Trophoblast cell (in vitro differentiated cells and primary cell): ENCODE results near the gene MAP2K7. TPM values are rescaled to one million over a fixed set of nuclear protein-coding genes. Genes with fewer than 3 reads are reported as not detected.

Source experiments
- DNase-seq, 2 donors: peaks; one replicate each; pipeline ENCODE4 v3.0.0-alpha.2; 2016
- H2AFZ ChIP-seq: 2 replicates; pipeline ENCODE4 v1.6.1; 2013; ENCODE audit warnings: low read length, moderate library complexity, mild to moderate bottlenecking; ENCODE audit not compliant: insufficient read depth, poor library complexity
- H2AK5ac ChIP-seq: 2 replicates; pipeline ENCODE4 v1.6.1; 2013; ENCODE audit warnings: mild to moderate bottlenecking, low read length
- H2BK120ac ChIP-seq: 2 replicates; pipeline ENCODE4 v1.6.1; 2013; ENCODE audit warnings: low read length, mild to moderate bottlenecking, moderate library complexity; ENCODE audit not compliant: insufficient read depth, poor library complexity
- H2BK12ac ChIP-seq: 2 replicates; pipeline ENCODE4 v1.6.1; 2013; ENCODE audit warnings: mild to moderate bottlenecking, low read length, moderate library complexity
- H2BK5ac ChIP-seq: 2 replicates; pipeline ENCODE4 v1.6.1; 2013; ENCODE audit warnings: low read length, low read depth, moderate library complexity, mild to moderate bottlenecking; ENCODE audit not compliant: poor library complexity
- H3K14ac ChIP-seq: 2 replicates; pipeline ENCODE4 v1.6.1; 2013; ENCODE audit warnings: mild to moderate bottlenecking, low read length
- H3K18ac ChIP-seq: 2 replicates; pipeline ENCODE4 v1.6.1; 2013; ENCODE audit warnings: mild to moderate bottlenecking, low read length
- H3K23ac ChIP-seq: 2 replicates; pipeline ENCODE4 v1.6.1; 2013; ENCODE audit warnings: low read length
- H3K27ac ChIP-seq: 2 replicates; pipeline ENCODE4 v1.5.1; 2013; ENCODE audit warnings: low read depth, mild to moderate bottlenecking, inconsistent platforms, low read length, moderate library complexity
- H3K27me3 ChIP-seq: 2 replicates; pipeline ENCODE4 v1.6.1; 2013; ENCODE audit warnings: inconsistent platforms, mild to moderate bottlenecking, low read length, moderate library complexity; ENCODE audit not compliant: insufficient read depth
- H3K36me3 ChIP-seq, 2 experiments: 1 replicate in 1 of 2; 2 replicates in 1 of 2; pipeline ENCODE4 v1.6.1; 2013; ENCODE audit warnings: low read length in 2 of 2, mild to moderate bottlenecking in 2 of 2, moderate library complexity in 1 of 2; ENCODE audit not compliant: insufficient read depth in 2 of 2, control insufficient read depth in 1 of 2
- H3K4ac ChIP-seq: 2 replicates; pipeline ENCODE4 v1.6.1; 2013; ENCODE audit warnings: low read depth, mild to moderate bottlenecking, low read length, moderate library complexity
- H3K4me1 ChIP-seq, 2 experiments: 1 replicate in 1 of 2; 2 replicates in 1 of 2; pipeline ENCODE4 v1.6.1; 2013; ENCODE audit warnings: low read length in 2 of 2, mild to moderate bottlenecking in 2 of 2, moderate library complexity in 1 of 2; ENCODE audit not compliant: insufficient read depth in 2 of 2, control insufficient read depth in 1 of 2
- H3K4me2 ChIP-seq: 2 replicates; pipeline ENCODE4 v1.6.1; 2013; ENCODE audit warnings: inconsistent platforms, mild to moderate bottlenecking, low read length, moderate library complexity
- H3K4me3 ChIP-seq: 2 replicates; pipeline ENCODE4 v1.5.1; 2013; ENCODE audit warnings: mild to moderate bottlenecking, low read depth, low read length, inconsistent platforms
- H3K79me1 ChIP-seq: one replicate; pipeline ENCODE4 v1.6.1; 2013; ENCODE audit warnings: low read length
- H3K79me2 ChIP-seq: 2 replicates; pipeline ENCODE4 v1.6.1; 2013; ENCODE audit warnings: low read length, mild to moderate bottlenecking; ENCODE audit not compliant: control insufficient read depth, insufficient read depth, poor library complexity
- H3K9ac ChIP-seq: 2 replicates; pipeline ENCODE4 v1.6.1; 2013; ENCODE audit warnings: mild to moderate bottlenecking, low read length
- H3K9me3 ChIP-seq: 2 replicates; pipeline ENCODE4 v1.6.1; 2013; ENCODE audit warnings: low read depth, mild to moderate bottlenecking, control low read depth, inconsistent platforms, low read length; ENCODE audit not compliant: insufficient read depth
- H4K12ac ChIP-seq: 2 replicates; pipeline ENCODE4 v1.6.1; 2013; ENCODE audit warnings: low read depth, mild to moderate bottlenecking, low read length, moderate library complexity
- H4K8ac ChIP-seq: 2 replicates; pipeline ENCODE4 v1.6.1; 2013; ENCODE audit warnings: low read depth, mild to moderate bottlenecking, low read length, moderate library complexity
- H4K91ac ChIP-seq: one replicate; pipeline ENCODE4 v1.6.1; 2013; ENCODE audit warnings: low read depth, mild to moderate bottlenecking, low read length, moderate library complexity
- WGBS: extraction: QIAGEN DNeasy Blood & Tissue Kit; methylation state at CpG from one replicate; pipeline ENCODE4 v1.1.7; 2013; ENCODE audit warnings: missing lambda C conversion rate; ENCODE audit not compliant: insufficient read length, insufficient coverage; ENCODE audit errors: extremely low coverage; 5-methylcytosine and 5-hydroxymethylcytosine counted together
- polyA plus RNA-seq: library from polyadenylated mRNA; stranded (reverse); fragments of 200-250 nt; gene quantifications from 2 replicates; pipeline ENCODE4 v1.2.3, GENCODE V29; 2013

MAP2K7 gene
- 32.6 and 34.8 TPM in 2 replicates for polyA plus RNA-seq

DNA sequence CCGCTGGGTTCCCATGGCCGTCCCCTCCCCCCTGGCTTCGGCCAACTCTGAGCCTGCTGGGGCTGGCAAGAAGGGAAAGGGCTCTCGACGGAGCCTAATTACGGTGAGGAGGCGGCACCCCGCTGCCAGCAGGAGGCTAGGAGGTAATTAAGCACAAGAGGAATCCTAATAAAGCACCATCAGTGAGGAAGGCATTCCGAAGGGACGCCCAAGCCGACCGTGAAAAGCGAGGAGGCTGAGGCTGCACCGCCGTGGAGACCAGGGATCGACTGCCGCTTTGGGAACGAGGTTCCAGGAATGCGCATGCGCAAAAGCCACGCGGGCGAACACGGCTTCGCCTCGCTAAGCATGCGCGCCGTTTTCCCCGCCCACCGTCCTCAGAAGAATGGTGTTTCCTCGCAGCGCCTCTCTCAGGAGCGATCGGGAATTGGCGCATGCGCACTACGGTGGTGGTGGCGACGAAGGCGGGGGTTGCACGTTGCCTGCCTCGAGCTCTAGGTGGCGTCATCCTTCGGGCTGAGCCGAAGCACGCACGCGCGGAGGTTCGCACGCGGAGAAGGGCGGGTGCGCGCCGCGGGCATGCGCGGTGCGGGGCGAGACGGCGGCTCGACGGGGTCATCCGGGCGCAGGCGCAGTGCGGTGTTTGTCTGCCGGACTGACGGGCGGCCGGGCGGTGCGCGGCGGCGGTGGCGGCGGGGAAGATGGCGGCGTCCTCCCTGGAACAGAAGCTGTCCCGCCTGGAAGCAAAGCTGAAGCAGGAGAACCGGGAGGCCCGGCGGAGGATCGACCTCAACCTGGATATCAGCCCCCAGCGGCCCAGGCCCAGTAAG is at the start of gene MAP2K7:
Gene MAP2K7 (plus strand): TSS at position 634 of the 830 bp plus-strand sequence. CDS start 68 bp downstream, at position 702.
- Histone ChIP-seq H2AFZ (peak within 1 kb of the TSS; percentile 91), H3K4me3 (peak within 1 kb of the TSS; percentile 91), H3K18ac (peak within 1 kb of the TSS; percentile 97), H4K91ac (peak within 1 kb of the TSS; percentile 97), H3K4ac (peak within 1 kb of the TSS; percentile 95), H3K4me2 (peak within 1 kb of the TSS; percentile 97), H2BK120ac (peak within 1 kb of the TSS; percentile 86), H4K12ac (peak within 1 kb of the TSS; percentile 99), H2AK5ac (peak within 1 kb of the TSS; percentile 86), H3K27me3 (no peaks in the 10 kb centered on the region), H3K79me1 (peaks cover 16% of the 10 kb centered on the region), H3K9ac (peak within 1 kb of the TSS; percentile 92), H3K14ac (peak within 1 kb of the TSS; percentile 88), H3K4me1 (peaks cover 13 to 15% of the 10 kb centered on the region in 2 experiments), H3K36me3 (peaks cover 7 to 8% of the 10 kb centered on the region in 2 experiments), H2BK5ac (peak within 1 kb of the TSS; percentile 88), H3K9me3 (peaks cover 2% of the 10 kb centered on the region), H3K79me2 (peaks cover 17% of the 10 kb centered on the region), H3K23ac (no peak within 1 kb of the TSS), H2BK12ac (peak within 1 kb of the TSS; percentile 20), H4K8ac (peak within 1 kb of the TSS; percentile 99), H3K27ac (peak within 1 kb of the TSS; percentile 86)
- no CpG with 5 or more reads among the region's 89 CpGs for WGBS
- DNase-seq = peak; percentile 100

DNA sequence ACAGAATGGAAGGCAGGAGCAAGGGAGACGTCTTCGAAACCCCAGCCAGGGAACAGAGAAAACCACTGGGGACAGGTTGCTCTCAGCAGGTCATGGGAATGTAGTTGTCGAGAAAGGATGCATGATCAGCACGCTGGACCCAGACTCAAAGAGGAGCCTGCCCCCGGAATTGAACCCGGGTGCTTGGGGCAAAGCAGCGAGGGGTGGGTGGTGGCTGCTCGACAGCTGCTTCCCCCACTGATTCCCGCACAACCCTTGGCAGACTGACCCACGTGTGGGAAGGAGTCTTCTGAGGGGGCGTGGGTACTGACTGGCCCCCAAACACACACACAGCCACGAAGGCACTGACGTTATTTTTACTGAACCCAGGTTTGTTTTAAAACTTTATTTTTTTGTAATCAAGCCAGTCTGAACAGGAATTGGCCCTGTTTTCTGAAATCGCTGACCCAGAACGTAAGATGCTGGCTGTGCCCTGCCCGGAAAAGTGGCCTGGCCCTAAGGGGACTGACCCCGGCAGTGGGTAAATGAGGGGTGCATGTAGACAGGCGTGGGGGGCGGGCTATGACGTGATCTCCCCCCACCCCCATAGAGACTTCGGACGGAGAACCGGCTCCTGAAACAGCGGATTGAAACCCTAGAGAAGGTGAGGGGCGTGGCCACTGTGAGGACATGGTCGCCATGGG is 48.1 kb upstream of the MAP2K7 start:
- WGBS = no CpG with 5 or more reads among the region's 26 CpGs
- no peak for DNase-seq

DNA sequence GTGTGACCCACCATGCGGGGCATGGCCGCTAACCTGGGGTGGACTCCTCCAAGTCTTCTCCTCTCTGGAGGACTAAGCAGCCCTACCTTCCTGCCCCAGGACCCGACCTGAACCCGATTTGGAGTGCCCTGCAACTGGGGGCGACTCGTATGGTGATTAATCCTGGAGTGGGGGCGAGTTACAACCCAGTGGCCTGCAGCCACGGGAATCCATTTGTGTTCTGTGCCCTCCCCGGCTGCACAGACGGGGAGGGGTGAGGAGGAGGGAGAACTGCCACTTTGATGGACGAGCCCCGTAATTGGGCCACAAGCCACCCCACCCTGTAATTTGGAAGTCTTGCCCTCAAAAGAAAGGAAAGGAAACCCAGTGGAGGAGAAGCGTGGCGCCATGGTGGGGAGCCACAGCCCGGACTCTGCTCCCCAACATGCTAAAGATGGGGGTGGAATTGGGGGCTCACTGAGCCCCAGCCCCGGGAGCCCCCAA is 47.5 kb upstream of the MAP2K7 start:
- no peak overlapping the region for H3K27ac ChIP-seq
- no peak overlapping the region for H2AFZ ChIP-seq
- H3K36me3 ChIP-seq = no peaks in the 10 kb centered on the region
- H4K8ac ChIP-seq = no peak overlapping the region
- no peaks in the 10 kb centered on the region for H3K79me1 ChIP-seq
- peak overlapping the region; percentile 42 for H3K9ac ChIP-seq
- no peak overlapping the region for H3K4ac ChIP-seq
- H4K91ac ChIP-seq = no peak overlapping the region
- no peak overlapping the region for H3K18ac ChIP-seq
- no peaks in the 10 kb centered on the region for H3K27me3 ChIP-seq
- no peak overlapping the region for H3K4me3 ChIP-seq
- H4K12ac ChIP-seq = no peak overlapping the region
- H3K4me2 ChIP-seq = no peak overlapping the region
- peaks cover 0 to 5% of the 10 kb centered on the region in 2 experiments for H3K4me1 ChIP-seq
- no peak overlapping the region for H2BK120ac ChIP-seq
- no peak overlapping the region for H3K14ac ChIP-seq
- DNase-seq = no peak
- H2AK5ac ChIP-seq = no peak overlapping the region
- H2BK12ac ChIP-seq = no peak overlapping the region
- H3K79me2 ChIP-seq = no peaks in the 10 kb centered on the region
- WGBS = no CpG with 5 or more reads among the region's 16 CpGs
- H3K23ac ChIP-seq = no peak overlapping the region
- no peaks in the 10 kb centered on the region for H3K9me3 ChIP-seq
- H2BK5ac ChIP-seq = no peak overlapping the region

More for the DNA sequence above, 48.1 kb upstream of the MAP2K7 start:
- H3K18ac ChIP-seq = no peak overlapping the region
- H3K9ac ChIP-seq = peak overlapping the region; percentile 42
- no peak overlapping the region for H3K23ac ChIP-seq
- H3K4ac ChIP-seq = no peak overlapping the region
- H3K36me3 ChIP-seq = no peaks in the 10 kb centered on the region
- H3K9me3 ChIP-seq = no peaks in the 10 kb centered on the region
- H3K4me1 ChIP-seq = peaks cover 0 to 5% of the 10 kb centered on the region in 2 experiments
- no peaks in the 10 kb centered on the region for H3K79me1 ChIP-seq
- H3K4me2 ChIP-seq = no peak overlapping the region
- no peak overlapping the region for H2BK120ac ChIP-seq
- no peak overlapping the region for H2BK12ac ChIP-seq
- H4K8ac ChIP-seq = no peak overlapping the region
- H2BK5ac ChIP-seq = no peak overlapping the region
- no peak overlapping the region for H3K27ac ChIP-seq
- no peak overlapping the region for H3K4me3 ChIP-seq
- no peak overlapping the region for H3K14ac ChIP-seq
- no peak overlapping the region for H2AFZ ChIP-seq
- H2AK5ac ChIP-seq = no peak overlapping the region
- no peak overlapping the region for H4K91ac ChIP-seq
- H3K79me2 ChIP-seq = no peaks in the 10 kb centered on the region
- H4K12ac ChIP-seq = no peak overlapping the region
- no peaks in the 10 kb centered on the region for H3K27me3 ChIP-seq

DNA sequence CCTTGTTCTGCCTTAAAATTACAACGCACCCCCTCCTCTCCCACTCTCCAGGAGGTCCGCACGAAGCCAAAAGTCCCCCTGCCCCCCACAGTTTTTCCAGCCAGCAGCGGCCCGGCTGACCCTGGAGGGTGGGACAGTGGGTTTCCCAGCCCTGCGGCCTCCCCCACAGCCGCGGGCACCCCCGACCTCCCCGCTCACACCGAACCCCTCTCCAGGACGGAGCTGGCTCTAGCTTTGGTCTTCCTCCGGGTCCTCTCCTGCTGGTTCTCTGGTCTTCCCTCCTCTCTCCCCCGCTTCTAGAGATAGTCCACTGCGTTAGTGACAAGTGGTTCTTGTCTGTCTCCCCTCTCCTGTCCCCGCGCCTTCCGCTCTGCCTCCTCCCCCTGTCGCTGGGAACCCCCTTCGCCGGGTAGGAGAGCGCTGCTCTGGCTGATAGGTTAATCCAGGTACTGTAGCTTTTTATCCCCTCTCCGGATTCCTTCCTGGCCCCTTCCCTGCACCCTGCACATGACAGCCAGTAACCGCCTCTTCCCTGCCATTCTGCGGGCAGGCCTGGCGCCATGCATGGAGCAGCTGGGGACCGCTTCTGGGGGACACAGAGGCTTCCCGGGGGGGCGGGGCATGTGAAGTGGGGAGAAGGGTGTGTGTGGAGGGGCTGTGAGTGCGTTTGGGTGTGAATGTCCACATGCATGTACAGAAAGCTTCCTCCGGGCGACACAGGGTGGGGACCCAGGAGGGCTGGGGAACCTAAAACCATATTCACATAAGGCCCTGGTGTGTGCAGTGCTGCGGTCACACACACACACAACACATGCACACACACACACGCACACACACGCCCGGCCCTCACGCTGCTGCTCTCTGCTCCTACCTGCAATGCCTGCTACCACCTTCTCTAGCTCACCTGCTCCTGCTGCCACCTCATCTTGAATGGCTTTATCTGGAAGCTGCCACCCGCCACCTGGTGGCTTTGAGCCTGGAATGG is 46.7 kb upstream of the MAP2K7 start:
- H3K14ac ChIP-seq = no peak overlapping the region
- no peak overlapping the region for H3K9ac ChIP-seq
- no CpG with 5 or more reads among the region's 38 CpGs for WGBS
- no peak overlapping the region for H2AK5ac ChIP-seq
- H4K8ac ChIP-seq = no peak overlapping the region
- peaks cover 0 to 9% of the 10 kb centered on the region in 2 experiments for H3K4me1 ChIP-seq
- H3K4ac ChIP-seq = no peak overlapping the region
- H3K36me3 ChIP-seq = no peaks in the 10 kb centered on the region
- no peak overlapping the region for H4K91ac ChIP-seq
- H2BK5ac ChIP-seq = no peak overlapping the region
- no peak overlapping the region for H2BK120ac ChIP-seq
- H2BK12ac ChIP-seq = no peak overlapping the region
- H3K79me1 ChIP-seq = no peaks in the 10 kb centered on the region
- H3K23ac ChIP-seq = no peak overlapping the region
- no peak for DNase-seq
- H3K27me3 ChIP-seq = peaks cover 4% of the 10 kb centered on the region
- no peak overlapping the region for H4K12ac ChIP-seq
- no peak overlapping the region for H2AFZ ChIP-seq
- H3K18ac ChIP-seq = no peak overlapping the region
- no peak overlapping the region for H3K4me2 ChIP-seq
- H3K79me2 ChIP-seq = no peaks in the 10 kb centered on the region
- no peak overlapping the region for H3K4me3 ChIP-seq
- H3K27ac ChIP-seq = no peak overlapping the region
- no peaks in the 10 kb centered on the region for H3K9me3 ChIP-seq
